MM.1S (cell line): Measurements from ENCODE around the gene ARHGEF11.

ENCODE experiments used
- EZH2 ChIP-seq: fragments of 300-600 bp; sonication (generic); optimal IDR thresholded peaks from 2 replicates; pipeline ENCODE3; 2017; ENCODE audit warnings: low read depth, mild to moderate bottlenecking, antibody characterized with exemption, low read length, mixed read lengths
- EZH2phosphoT487 ChIP-seq: fragments of 300-600 bp; sonication (generic); IDR thresholded peaks from 2 replicates; pipeline ENCODE4 v1.6.1; 2018; ENCODE audit warnings: antibody characterized with exemption, low read length
- TF ChIP-seq, protein P1 (sequence below): fragments of 300-600 bp; sonication (generic); IDR thresholded peaks from 2 replicates; pipeline ENCODE4 v1.5.1; 2016; ENCODE audit warnings: antibody characterized with exemption, low read length, mixed read lengths

GRCh38 chr1:156931974-156932710 lies 113.4 kb downstream of the ARHGEF11 start:
- TF ChIP-seq, protein P1, sequence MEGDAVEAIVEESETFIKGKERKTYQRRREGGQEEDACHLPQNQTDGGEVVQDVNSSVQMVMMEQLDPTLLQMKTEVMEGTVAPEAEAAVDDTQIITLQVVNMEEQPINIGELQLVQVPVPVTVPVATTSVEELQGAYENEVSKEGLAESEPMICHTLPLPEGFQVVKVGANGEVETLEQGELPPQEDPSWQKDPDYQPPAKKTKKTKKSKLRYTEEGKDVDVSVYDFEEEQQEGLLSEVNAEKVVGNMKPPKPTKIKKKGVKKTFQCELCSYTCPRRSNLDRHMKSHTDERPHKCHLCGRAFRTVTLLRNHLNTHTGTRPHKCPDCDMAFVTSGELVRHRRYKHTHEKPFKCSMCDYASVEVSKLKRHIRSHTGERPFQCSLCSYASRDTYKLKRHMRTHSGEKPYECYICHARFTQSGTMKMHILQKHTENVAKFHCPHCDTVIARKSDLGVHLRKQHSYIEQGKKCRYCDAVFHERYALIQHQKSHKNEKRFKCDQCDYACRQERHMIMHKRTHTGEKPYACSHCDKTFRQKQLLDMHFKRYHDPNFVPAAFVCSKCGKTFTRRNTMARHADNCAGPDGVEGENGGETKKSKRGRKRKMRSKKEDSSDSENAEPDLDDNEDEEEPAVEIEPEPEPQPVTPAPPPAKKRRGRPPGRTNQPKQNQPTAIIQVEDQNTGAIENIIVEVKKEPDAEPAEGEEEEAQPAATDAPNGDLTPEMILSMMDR: no peak
- TF ChIP-seq EZH2 (no peak), EZH2phosphoT487 (no peak)
